Activated CD4-positive, alpha-beta memory T cell treated with anti-CD3 and anti-CD28 coated beads for 36 hours (primary cell): Measurements from ENCODE around the gene MEX3B. TPM values are rescaled to one million over a fixed set of nuclear protein-coding genes. Genes with fewer than 3 reads are reported as not detected.

Experiments
- CTCF ChIA-PET: fragments of 350-600 bp; sonication (Branson Sonifier 250); formaldehyde crosslinking; loops from one replicate; lab custom pipeline; 2021; ENCODE audit warnings: antibody characterized with exemption, inconsistent platforms; lab: Charles Lee
- POLR2A ChIA-PET: fragments of 350-600 bp; sonication (Branson Sonifier 250); formaldehyde crosslinking; loops from one replicate; lab custom pipeline; 2021; ENCODE audit warnings: antibody characterized with exemption; lab: Charles Lee
- DNase-seq: peaks from one replicate; pipeline ENCODE4 v3.0.0-alpha.2; 2020
- H3K27ac Mint-ChIP-seq: one replicate; pipeline ENCODE4 v1.8.0; 2021; ENCODE audit warnings: mixed read lengths
- H3K27me3 Mint-ChIP-seq: one replicate; pipeline ENCODE4 v1.8.0; 2021; ENCODE audit warnings: mixed read lengths
- H3K36me3 Mint-ChIP-seq: one replicate; pipeline ENCODE4 v1.8.0; 2021; ENCODE audit warnings: mixed read lengths
- H3K4me1 Mint-ChIP-seq: one replicate; pipeline ENCODE4 v1.8.0; 2021; ENCODE audit warnings: low read depth, mixed read lengths
- H3K4me3 Mint-ChIP-seq: one replicate; pipeline ENCODE4 v1.8.0; 2021; ENCODE audit warnings: mild to moderate bottlenecking, mixed read lengths
- H3K9me3 Mint-ChIP-seq: one replicate; pipeline ENCODE4 v1.8.0; 2021; ENCODE audit warnings: mixed read lengths
- intact Hi-C: fragments of 100-400 bp; cut with micrococcal nuclease; formaldehyde crosslinking; loops from one replicate; pipeline ENCODE4 v1.15.1; 2023
- total RNA-seq, 2 experiments: library from RNA; stranded (reverse); gene quantifications; one replicate each; pipeline ENCODE4 v1.2.3, GENCODE V29; 2021

Gene MEX3B
- total RNA-seq, 2 experiments from 2014 or later = 0.67 to 0.82 TPM

- H3K27ac Mint-ChIP-seq = no peak overlapping the region
- H3K4me3 Mint-ChIP-seq = no peak overlapping the region
- H3K27me3 Mint-ChIP-seq = peaks cover 33% of the 10 kb centered on the region
- ChIA-PET CTCF (no interaction called here), POLR2A (no interaction called here)
- no peaks in the 10 kb centered on the region for H3K9me3 Mint-ChIP-seq
- peak; percentile 18 for DNase-seq
- intact Hi-C loops = no loop called here
- no peaks in the 10 kb centered on the region for H3K36me3 Mint-ChIP-seq
- H3K4me1 Mint-ChIP-seq = no peaks in the 10 kb centered on the region
Measured at GRCh38 chr15:82064824-82065223, 19.0 kb upstream of the MEX3B start.

- Mint-ChIP-seq H3K4me3 (no peak overlapping the region), H3K4me1 (no peaks in the 10 kb centered on the region), H3K36me3 (no peaks in the 10 kb centered on the region), H3K27me3 (peaks cover 45% of the 10 kb centered on the region), H3K9me3 (no peaks in the 10 kb centered on the region), H3K27ac (no peak overlapping the region)
- no peak for DNase-seq
- intact Hi-C loops = no loop called here
- CTCF ChIA-PET = interaction anchor here (1.0 to 1.7 kb wide), 7 partner anchors 11 to 652 kb away, joined by 3 to 5 read pairs (median 3); no protein-coding TSS in a partner anchor
- POLR2A ChIA-PET = no interaction called here
Measured at GRCh38 chr15:82062479-82063454, 16.9 kb upstream of the MEX3B start.

DNA sequence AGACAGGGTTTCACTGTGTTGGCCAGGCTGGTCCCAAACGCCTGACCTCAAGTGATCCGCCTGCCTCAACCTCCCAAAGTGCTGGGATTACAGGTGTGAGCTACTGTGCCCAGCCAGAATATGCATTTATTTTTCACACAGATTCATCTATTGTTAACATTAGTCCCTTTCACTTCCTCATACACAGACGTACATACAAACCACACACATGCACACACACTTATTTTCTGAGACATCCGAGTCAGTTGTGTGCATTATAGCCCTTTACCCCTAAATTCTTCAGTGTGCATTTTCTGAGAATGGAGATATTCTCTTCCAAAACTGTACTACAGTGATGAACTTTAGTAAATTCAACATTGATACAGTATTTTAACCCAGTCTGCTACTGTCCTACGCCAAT, 15.0 kb upstream of the MEX3B start:
- ChIA-PET POLR2A (no interaction called here), CTCF (no interaction called here)
- H3K27me3 Mint-ChIP-seq = peaks cover 57% of the 10 kb centered on the region
- H3K27ac Mint-ChIP-seq = no peak overlapping the region
- no peaks in the 10 kb centered on the region for H3K9me3 Mint-ChIP-seq
- no peak overlapping the region for H3K4me3 Mint-ChIP-seq
- H3K36me3 Mint-ChIP-seq = no peaks in the 10 kb centered on the region
- DNase-seq = no peak
- intact Hi-C loops = no loop called here
- no peaks in the 10 kb centered on the region for H3K4me1 Mint-ChIP-seq

- ChIA-PET CTCF (no interaction called here), POLR2A (no interaction called here)
- Mint-ChIP-seq H3K4me3 (no peak overlapping the region), H3K27ac (no peak overlapping the region), H3K36me3 (no peaks in the 10 kb centered on the region), H3K9me3 (no peaks in the 10 kb centered on the region), H3K4me1 (no peaks in the 10 kb centered on the region), H3K27me3 (peaks cover 52% of the 10 kb centered on the region)
- DNase-seq = no peak
- intact Hi-C loops = no loop called here
Measured at GRCh38 chr15:82058517-82059204, 12.8 kb upstream of the MEX3B start.

- Mint-ChIP-seq H3K4me1 (no peaks in the 10 kb centered on the region), H3K9me3 (no peaks in the 10 kb centered on the region), H3K27me3 (peaks cover 53% of the 10 kb centered on the region), H3K36me3 (no peaks in the 10 kb centered on the region), H3K4me3 (no peak overlapping the region), H3K27ac (no peak overlapping the region)
- intact Hi-C loops = no loop called here
- CTCF ChIA-PET = no interaction called here
- DNase-seq = no peak
- POLR2A ChIA-PET = no interaction called here
Measured at GRCh38 chr15:82058026-82058425, 12.2 kb upstream of the MEX3B start.

DNA sequence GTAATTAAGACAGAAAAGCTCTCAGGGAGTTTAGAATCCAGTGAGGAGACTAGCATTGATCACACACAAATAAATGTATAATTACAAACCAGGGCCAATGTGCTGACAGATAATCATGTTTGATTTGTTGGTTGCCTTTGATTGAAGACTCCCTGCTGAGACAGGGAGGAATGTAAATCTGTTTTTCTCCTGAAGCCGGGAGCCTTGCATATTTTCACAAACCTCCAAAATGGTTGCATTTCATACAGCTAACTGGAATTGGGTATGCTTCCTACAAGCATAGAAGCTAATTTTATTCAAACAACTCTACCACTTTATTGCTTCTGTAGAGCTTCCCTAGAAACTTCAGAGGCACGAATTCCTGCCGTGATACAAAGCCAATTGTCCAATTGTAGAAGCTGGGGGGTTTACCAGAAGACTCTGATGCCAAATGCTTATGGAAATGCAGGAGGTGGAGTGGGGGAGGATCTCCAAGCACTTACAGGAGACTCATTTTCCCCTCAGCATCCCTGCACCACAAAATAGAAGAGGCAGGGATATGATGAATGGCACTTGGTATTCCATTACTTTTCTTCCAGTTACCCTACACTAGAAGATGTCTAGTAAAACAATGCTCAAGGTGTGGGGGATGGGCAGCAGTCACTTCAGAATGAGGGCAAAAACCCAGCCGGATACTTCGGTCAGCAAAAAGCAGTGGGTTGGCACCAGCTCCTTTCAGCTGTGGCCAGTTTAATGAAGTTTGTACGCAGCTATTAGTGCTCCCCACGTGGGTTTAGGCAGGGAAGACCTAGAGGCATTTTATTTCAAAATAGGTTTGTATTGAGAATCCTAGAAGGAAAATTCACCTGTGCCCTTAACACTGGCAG, 11.4 kb upstream of the MEX3B start:
- H3K27ac Mint-ChIP-seq = no peak overlapping the region
- no peaks in the 10 kb centered on the region for H3K36me3 Mint-ChIP-seq
- ChIA-PET CTCF (no interaction called here), POLR2A (no interaction called here)
- no peak for DNase-seq
- H3K4me3 Mint-ChIP-seq = no peak overlapping the region
- intact Hi-C loops = no loop called here
- peaks cover 53% of the 10 kb centered on the region for H3K27me3 Mint-ChIP-seq
- H3K9me3 Mint-ChIP-seq = no peaks in the 10 kb centered on the region
- no peaks in the 10 kb centered on the region for H3K4me1 Mint-ChIP-seq

- Mint-ChIP-seq H3K4me1 (peaks cover 2% of the 10 kb centered on the region), H3K27ac (no peak overlapping the region), H3K36me3 (no peaks in the 10 kb centered on the region), H3K4me3 (no peak overlapping the region), H3K27me3 (peaks cover 45% of the 10 kb centered on the region), H3K9me3 (no peaks in the 10 kb centered on the region)
- DNase-seq = no peak
- CTCF ChIA-PET = no interaction called here
- intact Hi-C loops = no loop called here
- POLR2A ChIA-PET = no interaction called here
Measured at GRCh38 chr15:82052751-82053150, 6.9 kb upstream of the MEX3B start.

GRCh38 chr15:82051664-82052063, 5.8 kb upstream of the MEX3B start:
- Mint-ChIP-seq H3K36me3 (no peaks in the 10 kb centered on the region), H3K4me1 (peaks cover 3% of the 10 kb centered on the region), H3K27me3 (peaks cover 39% of the 10 kb centered on the region), H3K27ac (no peak overlapping the region), H3K9me3 (no peaks in the 10 kb centered on the region), H3K4me3 (no peak overlapping the region)
- intact Hi-C loops = no loop called here
- ChIA-PET POLR2A (no interaction called here), CTCF (interaction anchor here (1.3 kb wide), 1 partner anchor 12 kb away, joined by 4 read pairs; no protein-coding TSS in a partner anchor)
- DNase-seq = no peak

GRCh38 chr15:82048811-82049210, 3.0 kb upstream of the MEX3B start:
- H3K4me3 Mint-ChIP-seq = no peak overlapping the region
- ChIA-PET CTCF (interaction anchor here (1.2 to 1.3 kb wide), 2 partner anchors 13 to 20 kb away, joined by 3 read pairs; no protein-coding TSS in a partner anchor), POLR2A (no interaction called here)
- intact Hi-C loops = loop anchor here (5.0 to 10.0 kb wide), 2 partner anchors 757 to 1354 kb away; partner anchors contain the start of gene ABHD17C
- H3K27ac Mint-ChIP-seq = no peak overlapping the region
- H3K27me3 Mint-ChIP-seq = peaks cover 30% of the 10 kb centered on the region
- no peaks in the 10 kb centered on the region for H3K9me3 Mint-ChIP-seq
- H3K4me1 Mint-ChIP-seq = peaks cover 10% of the 10 kb centered on the region
- H3K36me3 Mint-ChIP-seq = no peaks in the 10 kb centered on the region
- no peak for DNase-seq

GRCh38 chr15:82047453-82048400, 1.9 kb upstream of the MEX3B start:
- intact Hi-C loops = loop anchor here (1.0 to 10.0 kb wide), 5 partner anchors 215 to 1353 kb away; partner anchors contain the start of genes ABHD17C, EFL1, SAXO2 and TLNRD1
- CTCF ChIA-PET = interaction anchor here (1.2 kb wide), 1 partner anchor 15 kb away, joined by 3 read pairs; no protein-coding TSS in a partner anchor
- POLR2A ChIA-PET = no interaction called here
- peak overlapping the region; percentile 82 for H3K4me3 Mint-ChIP-seq
- H3K9me3 Mint-ChIP-seq = no peaks in the 10 kb centered on the region
- no peak overlapping the region for H3K27ac Mint-ChIP-seq
- H3K4me1 Mint-ChIP-seq = peaks cover 12% of the 10 kb centered on the region
- peaks cover 2% of the 10 kb centered on the region for H3K36me3 Mint-ChIP-seq
- DNase-seq = no peak
- peaks cover 28% of the 10 kb centered on the region for H3K27me3 Mint-ChIP-seq
